GM18502 (cell line): ENCODE measurements around the gene SPIN1.

Experiments
- ATAC-seq: cut with Tn5 transposase; IDR thresholded peaks from one replicate; pipeline ENCODE4 v1.9.1; 2021; ENCODE audit warnings: mild to moderate bottlenecking; ENCODE audit not compliant: unreplicated experiment, poor library complexity

Gene SPIN1

DNA sequence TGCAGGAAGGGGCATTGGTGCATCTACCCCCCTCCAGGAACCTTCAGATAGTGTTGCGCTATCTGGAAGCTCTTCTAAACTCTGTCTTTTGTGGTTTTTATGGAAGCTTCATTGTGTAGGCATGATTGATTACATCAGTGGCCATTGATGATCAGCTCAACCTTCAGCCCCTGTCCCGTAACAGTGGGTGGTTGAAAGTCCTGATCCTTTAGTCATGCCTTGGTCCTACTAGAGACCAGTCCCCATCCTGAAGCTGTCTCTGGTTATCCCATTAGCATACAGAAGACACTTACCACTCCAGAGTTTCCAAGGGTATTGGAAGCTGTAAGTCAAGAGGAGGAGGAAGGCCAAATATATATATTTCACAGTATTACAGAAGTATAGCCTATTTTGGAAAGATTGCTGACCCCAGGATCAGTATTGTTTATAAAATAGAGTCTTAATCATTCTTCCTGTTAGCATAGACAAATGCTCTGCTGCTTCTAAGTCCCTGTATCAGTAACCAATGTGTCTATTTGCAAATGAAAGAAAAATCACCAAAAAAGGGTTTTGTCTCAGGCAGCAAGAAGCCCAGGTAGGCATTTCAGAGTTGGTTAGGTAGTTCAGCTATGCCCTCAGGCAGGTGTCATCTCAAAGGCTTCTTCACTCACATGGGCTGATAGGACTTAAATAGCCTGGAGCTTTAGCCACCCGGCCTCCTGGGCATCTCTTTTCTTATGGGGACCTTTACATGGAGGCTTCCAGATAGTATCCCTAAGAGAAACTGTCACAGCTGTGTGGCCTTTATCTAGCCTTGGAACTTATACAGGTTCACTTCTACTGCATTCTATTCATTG is 41.6 kb downstream of the SPIN1 start:
- ATAC-seq: no peak

DNA sequence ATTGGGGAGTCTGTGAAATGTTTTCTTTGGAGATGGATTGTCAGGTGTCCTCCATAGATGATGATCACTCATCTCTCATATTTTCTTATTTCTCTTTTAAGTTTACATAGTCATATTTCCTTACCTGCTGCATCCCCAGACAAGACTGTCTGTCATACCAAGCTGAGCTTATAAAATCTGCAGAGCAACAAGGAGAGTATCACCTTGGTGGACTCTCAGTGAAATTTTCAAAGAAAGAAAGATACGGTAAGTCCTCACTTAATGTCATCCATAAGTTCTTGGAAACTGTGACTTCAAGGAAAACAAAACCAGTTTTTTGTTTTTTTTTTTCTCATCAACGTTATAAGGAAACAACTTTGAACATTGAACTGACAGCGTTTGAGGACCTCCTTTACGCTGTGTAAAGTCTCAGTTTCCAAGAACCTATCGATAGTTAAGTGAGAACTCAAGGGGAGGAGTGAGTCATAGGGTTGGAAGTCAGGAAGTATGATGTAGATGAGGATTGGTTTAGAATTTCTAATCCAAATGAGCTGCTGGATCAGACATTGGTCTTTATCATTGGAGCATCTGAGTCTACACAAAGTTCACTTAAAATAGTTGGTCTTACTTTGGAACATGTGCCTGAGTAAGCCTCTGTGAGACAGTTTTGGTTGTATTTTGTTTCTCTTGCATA is 45.5 kb downstream of the SPIN1 start:
- ATAC-seq: no peak

DNA sequence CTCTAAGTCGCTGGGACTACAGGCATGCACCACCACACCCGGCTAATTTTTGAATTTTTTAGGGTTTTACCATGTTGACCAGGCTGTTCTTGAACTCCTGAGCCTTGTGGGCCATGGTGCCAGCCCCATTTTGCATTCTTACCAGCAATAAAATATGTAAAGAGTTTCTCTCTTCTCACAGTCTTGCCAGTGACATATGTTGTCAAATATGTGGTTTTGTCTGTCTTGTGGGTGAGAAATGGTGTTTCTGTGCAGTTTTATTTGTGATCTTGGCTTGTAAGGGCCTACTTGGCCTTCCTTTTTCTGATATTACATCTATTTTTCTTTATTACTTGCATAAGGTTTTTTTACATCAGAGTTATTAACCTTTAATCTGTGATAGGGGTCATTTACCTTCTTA is 47.1 kb downstream of the SPIN1 start:
- no peak for ATAC-seq

DNA sequence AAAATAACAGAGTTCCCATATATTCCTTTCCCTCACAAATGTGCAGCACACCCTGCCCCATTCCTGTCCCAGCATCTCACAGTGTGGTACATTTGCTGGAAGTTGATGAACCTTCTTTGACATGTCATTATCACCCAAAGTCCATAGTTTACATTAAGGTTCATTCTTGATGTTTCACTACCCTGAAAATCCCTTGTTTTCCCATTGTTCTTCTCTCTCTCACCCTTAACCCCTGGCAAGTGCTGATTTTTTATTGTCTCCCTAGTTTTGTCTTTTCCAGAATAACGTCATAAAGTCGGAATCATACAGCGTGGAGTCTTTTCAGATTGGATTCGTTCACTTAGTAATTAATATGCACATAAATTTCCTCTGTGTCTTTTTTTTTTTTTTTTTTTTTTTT is 48.1 kb downstream of the SPIN1 start:
- ATAC-seq: no peak

DNA sequence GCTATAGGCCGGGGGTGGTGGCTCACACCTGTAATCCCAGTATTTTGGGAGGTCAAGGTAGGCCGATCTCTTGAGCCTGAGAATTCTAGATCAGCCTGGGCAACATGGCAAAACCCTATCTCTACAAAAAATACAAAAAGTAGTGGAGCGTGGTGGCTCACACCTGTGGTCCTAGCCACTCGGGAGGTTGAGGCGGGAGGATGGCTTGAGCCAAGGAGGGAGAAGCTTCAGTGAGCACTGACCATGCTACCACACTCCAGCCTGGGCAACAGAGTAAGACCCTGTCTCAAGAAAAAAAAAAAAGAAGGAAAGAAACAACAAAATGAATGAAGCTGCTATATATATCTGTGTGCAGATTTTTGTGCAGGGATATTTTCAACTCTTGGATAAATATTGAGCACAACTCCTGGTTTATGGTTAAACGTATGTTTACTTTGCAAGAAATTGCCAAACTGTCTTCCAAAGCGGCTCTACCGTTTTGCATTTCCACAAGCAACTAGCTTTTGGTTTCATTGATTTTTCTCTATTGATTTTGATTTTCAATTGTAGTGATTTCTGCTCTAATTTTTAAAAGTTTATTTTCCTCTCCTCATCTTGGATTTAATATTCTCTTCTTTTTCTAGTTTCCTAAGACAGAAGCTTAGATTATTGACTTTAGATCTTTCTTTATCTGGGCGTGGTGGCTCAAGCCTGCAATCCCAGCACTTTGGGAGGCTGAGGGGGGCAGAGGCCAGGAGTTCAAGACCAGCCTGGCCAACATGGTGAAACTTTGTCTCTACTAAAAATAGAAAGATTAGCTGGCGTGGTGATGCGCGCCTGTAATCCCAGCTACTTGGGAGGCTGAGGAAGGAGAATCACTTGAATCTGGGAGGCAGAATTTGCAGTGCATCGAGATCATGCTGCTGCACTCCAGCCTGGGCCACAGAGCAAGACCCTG is 49.2 kb downstream of the SPIN1 start:
- ATAC-seq: no peak

DNA sequence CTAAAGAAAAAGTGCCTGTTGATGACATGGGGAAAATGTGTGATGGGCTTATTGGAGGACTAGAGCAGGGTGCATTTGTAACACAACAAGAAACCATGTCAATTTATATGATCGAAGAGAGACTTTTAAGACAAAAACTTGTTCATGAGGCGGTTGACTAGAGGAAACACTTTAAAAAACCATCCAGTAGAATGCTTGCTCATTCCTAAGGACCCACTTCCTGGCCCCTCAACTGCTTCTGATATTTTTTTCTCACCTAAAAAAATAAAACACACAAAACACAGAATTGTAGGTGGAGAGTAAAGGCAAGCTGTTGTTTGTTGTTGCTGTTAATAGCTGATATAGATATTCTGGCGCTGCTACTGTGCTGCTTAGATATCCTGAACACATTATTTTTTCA is 50.6 kb downstream of the SPIN1 start:
- no peak for ATAC-seq

DNA sequence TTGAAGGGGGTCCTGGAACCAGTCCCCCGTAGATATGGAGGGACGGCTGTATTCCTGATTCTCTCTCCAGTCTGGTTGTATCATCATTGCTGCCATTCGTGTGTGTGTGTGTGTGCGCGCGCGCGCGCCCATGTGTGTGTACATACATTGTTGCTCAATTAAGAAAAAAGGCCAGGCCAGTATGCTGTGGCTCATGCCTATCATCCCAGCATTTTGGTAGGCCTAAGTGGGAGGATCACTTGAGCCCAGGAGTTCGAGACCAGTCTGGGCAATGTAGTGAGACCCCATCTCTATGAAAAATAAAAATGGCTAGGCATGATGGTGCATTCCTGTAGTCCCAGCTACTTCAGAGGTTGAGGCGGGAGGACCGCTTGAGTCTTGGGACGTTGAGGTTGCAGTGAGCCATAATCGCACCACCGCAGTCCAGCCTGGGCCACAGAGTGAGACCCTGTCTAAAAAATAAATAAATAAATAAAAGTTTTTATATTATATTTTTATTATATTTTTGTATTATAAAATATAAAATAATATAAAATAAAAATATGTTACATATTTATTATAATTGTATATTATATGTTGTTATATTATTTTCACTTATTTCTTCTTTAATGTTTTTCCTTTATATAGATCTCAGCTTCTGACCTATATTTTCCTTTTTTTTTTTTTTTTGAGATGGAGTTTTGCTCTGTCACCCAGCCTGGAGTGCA is 53.2 kb downstream of the SPIN1 start:
- ATAC-seq: no peak

DNA sequence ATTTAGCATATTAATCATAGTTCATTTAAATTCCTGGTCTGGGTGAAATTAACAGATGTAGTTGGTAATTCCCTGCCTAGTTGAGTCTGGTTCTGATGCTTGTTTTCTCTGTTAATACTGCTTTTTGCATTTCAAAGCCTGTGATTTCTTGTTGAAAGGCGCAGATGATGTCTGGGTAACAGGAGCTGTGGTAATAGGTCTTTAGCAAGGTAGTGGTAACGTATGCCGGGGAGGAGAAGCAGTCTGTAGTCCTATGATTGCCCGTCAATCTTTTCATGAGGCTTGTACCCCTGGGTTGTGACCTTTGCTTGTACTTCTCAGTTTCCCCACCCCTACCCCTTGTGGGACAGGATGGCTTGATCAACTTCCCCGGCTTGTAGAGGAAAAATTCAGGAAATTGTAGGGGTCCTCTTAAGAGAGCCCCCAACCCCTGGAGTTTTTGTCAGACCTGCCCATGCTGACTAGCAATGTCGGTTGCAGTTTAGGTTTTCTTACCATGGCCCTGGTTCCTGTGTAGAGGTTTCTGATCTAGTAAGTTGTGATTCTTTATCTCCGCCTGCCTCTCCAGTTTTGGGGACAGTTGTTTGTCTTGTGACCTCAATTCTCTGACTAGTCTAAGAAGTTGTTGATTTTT is 55.4 kb downstream of the SPIN1 start:
- ATAC-seq: no peak

DNA sequence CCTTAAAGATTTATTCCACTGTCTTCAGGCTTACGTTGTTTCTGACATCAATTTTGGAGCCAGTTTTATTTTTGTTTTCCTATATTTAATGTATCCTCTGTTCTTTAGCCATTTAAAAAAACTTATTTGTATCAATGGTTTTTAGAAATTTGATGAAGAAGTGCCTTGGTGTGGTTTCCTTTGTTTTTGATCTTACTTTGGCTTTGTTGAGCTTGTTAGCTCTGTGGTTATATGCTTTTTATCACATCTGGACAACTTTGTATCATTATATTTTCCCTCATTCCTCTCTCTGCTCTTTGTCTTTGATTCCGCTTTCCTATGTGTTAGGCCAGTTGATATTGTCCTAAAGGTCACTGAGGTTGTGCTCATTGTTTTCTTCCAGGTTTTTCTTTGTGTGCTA is 58.5 kb downstream of the SPIN1 start:
- no peak for ATAC-seq

DNA sequence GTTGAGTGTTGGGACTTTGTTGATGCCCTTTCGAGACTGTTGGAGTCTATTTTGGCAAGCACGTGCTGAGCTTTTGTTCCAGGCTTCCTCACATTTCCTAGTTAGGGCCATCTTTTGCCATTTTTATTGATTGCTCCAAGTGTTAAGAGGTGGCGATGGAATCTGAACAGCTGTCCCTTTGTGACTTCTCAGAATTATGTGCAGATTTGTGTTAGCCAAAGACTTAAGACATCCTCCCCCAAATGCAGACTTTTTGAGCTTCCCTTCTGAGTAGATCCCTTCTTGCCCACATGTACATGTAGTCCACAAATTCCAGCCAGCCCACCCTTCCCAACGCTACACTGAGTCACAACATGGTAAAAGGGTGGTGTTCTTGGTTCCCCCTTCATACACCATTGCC is 59.2 kb downstream of the SPIN1 start:
- ATAC-seq: no peak

DNA sequence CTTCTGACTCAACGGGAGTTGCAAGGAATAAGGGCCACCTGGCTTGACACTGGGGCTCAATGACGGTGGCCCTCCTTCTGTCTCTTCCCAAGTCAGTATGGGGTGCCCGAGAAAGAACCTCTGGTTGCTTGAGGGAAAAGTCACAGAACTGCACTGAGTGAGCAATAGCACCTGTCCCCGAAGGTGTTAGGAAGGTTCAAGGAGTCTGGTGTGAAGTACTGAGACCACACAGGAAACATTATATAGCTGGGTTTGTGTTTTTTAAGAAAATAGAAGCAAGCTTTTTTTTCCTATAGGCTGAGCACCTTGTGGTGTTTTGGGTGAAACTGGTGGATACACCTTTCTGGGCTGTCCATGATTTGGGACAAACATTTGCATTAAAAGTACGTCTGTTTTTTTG is 62.9 kb downstream of the SPIN1 start:
- ATAC-seq: no peak

DNA sequence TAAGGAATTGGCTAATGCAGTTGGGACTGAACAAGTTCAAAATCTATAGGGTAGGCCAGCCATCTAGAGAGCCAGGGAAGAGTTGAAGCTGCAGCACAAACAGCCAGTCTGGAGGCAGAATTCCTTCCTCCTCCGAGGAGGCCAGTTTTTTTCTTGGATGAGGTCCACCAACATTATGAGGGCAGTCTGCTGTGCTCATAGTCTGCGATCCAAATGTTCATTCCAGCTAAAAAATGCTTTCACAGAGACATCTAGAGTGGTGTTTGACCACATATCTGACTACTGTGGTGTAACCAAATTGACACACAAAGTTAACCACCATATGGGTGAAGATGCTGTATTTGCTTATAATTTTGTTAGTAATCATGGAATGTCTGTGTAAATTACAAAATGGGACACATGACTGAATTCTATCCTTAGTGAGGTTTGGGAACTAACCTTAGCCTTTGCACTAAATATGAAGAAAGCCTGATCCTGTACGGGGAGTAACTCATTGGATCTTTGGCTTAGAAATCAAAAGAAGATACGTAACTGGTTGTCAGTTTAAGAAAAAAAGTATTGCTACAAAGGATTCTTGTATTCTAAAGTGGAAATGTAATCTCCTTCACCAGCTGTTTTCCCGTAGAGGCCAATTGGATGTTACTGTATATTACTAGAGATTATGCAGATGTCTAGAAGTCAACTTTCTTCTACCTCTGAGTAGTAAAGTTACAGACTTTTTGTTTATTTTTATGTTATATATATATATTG is 70.6 kb downstream of the SPIN1 start:
- no peak for ATAC-seq

DNA sequence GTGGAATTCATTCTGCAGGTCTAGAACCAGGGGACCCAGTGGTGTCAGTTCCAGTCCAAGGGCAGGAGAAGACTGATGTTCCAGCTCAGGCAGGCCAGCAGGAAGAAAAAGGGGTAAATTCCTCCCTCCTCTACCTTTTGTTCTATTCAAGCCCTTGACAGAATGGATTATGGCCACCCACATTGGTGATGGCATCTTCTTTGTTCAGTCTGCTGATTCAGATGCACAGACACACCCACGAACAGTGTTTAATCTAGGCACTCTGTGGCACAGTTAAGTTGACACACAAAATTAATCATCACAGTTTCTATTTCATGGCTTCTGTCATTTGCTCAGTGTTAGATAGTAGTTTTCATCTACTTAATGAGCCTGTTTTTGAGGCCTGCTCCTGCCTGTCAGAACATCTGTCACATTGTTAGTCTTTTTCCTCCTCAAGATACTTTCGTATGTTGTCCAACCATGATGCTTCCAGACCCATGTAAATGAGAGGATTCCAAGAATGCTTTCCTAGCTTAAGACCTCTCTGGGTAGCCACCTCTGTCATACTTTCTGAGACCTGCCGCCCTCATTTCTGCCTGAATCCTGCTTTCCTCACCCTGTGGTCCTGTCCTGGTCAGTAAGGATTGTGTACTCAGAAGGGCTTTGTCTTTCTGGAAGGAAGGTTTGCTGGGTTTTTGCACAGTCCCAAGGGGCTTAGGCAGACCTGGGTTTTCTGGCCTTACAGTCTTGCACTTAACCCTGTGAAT is 72.5 kb downstream of the SPIN1 start:
- ATAC-seq: no peak

DNA sequence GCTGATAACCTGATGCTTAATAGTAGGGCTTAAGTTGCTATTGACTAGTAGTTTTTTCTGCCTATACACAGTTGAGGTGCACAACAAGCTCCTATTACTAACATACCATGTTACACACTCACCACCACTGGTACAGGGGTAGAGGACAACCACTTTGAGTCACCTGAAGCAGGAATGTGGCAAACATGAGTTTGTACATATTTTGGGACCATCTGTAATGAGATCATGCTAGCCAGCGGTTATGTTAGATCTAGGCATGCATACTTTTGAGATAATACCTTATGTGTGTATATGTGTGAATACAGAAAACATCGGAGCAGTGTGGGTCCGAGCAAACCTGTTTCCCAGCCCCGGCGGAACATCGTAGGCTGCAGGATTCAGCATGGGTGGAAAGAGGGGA is 73.9 kb downstream of the SPIN1 start:
- ATAC-seq: no peak

DNA sequence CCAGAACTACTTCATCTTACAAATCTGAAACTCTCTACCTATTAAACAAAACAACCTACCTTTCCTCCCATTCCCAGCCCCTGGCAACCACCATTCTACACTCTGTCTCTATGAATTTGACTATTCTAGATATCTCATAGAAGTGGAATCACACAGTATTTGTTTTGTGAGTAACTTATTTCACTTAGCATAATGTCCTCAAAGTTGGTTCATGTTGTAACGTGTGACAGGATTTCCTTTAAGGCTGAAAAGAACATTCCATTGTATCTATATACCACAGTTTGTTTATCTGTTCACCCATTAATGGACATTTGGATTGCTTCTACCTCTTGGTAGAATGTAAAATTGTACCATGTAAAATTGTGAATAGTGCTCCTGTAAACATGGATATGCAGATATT is 76.6 kb downstream of the SPIN1 start:
- ATAC-seq: no peak

DNA sequence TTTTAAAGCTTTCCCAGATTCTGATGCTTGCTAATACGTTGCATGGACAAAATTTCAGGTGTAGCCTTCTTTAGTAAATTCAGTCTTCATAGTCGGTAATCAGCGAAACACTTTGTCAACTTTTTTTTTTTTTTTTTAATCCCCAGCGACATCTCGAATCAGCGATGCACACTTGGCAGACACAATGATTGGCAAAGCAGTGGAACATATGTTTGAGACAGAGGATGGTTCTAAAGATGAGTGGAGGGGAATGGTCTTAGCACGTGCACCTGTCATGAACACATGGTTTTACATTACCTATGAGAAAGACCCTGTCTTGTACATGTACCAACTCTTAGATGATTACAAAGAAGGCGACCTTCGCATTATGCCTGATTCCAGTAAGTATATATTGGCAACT is 80.0 kb downstream of the SPIN1 start:
- ATAC-seq: no peak

DNA sequence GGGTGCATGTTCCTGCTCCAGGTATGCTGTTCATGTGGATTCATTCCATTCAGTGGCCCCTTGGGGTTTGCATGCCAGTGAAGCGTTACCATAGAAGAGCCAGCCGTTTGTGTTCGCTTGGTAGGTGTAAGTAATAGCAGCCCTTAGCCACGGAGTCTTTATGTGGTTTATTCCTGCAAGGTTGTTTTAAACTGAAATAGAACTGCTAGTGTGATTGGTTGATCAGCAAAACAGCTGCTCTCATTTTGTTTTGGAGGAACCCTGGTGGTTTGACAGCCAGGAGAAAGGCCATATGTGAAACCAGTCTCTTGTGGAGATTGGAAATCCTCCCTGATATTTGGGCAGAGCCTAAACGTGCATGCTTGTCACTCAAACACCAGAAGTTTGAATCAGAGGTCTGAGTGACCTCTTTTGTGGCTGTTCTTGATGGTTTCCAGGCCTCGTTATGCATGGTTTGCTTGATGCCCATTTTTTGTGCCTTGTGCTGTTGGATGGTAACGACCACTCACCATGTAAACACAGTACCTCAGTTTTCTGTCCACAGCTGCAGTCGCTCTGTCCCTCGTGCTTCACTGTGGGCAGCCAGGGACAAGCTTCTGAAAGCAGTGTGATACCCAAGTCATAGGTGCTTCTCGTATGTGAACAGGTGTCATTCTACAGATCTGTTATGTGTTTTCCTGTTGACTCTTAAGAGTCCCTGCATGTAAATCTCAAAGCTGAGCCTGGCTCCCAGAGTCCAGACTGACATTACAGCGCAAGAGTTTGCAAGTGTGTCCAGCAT is 88.4 kb downstream of the SPIN1 start:
- no peak for ATAC-seq

DNA sequence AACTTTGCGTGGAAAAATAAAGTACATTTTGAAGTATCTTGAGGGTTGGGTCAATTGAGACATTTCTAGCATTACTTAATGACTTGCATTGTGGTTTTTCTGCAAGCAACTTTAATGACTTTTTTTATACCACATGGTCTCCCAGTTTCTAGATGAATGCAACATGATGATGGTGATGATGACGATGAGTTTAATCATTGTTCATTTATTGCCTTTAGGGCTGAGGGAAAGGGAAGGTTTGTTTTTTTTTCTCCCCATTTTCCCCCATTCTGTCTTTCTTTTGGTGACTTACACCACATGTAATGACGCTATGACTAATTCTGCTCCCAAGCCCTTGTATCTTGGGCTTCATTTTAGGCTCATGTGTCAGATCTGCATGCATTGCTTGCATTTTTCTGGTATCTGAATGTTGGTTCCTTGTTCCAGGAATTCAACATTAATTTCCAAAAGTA is 89.1 kb downstream of the SPIN1 start:
- no peak for ATAC-seq
